ENCODE measurements around the gene TTN. TPM values are rescaled to one million over a fixed set of nuclear protein-coding genes. Genes with fewer than 3 reads are reported as not detected.

Gene TTN
- total and polyA plus RNA-seq, 10 of the 15 experiments (the other 5 are each of a cell fraction or from before 2014, with no cell fraction given), result 0.15 to 9.0 (median 1.8) TPM

DNA sequence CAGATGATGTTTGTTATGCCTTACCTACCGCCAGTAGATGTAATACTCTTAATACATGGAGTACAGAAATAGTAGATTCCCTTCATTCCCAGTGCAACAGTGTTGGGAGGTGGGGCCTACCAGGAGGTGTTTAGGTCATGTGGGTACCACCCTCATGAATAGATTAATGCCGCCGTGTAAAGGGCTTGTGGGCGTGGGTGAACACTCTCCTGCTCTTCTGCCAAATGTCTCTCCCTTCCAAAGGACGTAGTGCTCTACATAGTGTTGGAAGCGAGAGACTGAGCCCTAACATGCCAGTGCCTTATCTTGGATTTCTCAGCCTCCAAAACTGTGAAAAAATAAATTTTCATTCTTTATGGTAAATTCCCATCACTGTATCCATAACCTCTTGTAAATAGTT, 296.8 kb downstream of the TTN start:
- no peak overlapping the region for H3K9ac ChIP-seq (ENCODE audit: control insufficient read depth, insufficient read depth, low read length)
- ATAC-seq (no peak), DNase-seq (ENCODE audit: low read depth, low spot score) (no peak), FAIRE-seq (no peak)
- H2AFZ ChIP-seq (ENCODE audit: control insufficient read depth, low read depth, low read length), result no peak overlapping the region
- no peaks in the 10 kb centered on the region for H3K79me2 ChIP-seq (ENCODE audit: control insufficient read depth, insufficient read depth, low read length)
- no peak for TF ChIP-seq KLF5 (IDR thresholded peaks at IDR 0.05; ENCODE audit: partially characterized antibody)
- TF ChIP-seq GABPA (IDR thresholded peaks at IDR 0.05; ENCODE audit: low read depth), result no peak
- TF ChIP-seq, protein P1, sequence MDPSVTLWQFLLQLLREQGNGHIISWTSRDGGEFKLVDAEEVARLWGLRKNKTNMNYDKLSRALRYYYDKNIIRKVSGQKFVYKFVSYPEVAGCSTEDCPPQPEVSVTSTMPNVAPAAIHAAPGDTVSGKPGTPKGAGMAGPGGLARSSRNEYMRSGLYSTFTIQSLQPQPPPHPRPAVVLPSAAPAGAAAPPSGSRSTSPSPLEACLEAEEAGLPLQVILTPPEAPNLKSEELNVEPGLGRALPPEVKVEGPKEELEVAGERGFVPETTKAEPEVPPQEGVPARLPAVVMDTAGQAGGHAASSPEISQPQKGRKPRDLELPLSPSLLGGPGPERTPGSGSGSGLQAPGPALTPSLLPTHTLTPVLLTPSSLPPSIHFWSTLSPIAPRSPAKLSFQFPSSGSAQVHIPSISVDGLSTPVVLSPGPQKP (IDR thresholded peaks at IDR 0.05; ENCODE audit: low read depth, low read length), result no peak
- TF ChIP-seq CHD4 (IDR thresholded peaks at IDR 0.05), result no peak
- TF ChIP-seq NR2C2 (IDR thresholded peaks at IDR 0.05; ENCODE audit: borderline replicate concordance, control insufficient read depth, insufficient read length, low read depth), result no peak
- TF ChIP-seq POLR2A (IDR thresholded peaks at IDR 0.05; ENCODE audit: low read depth, low read length), result no peak
- TF ChIP-seq, protein P2, sequence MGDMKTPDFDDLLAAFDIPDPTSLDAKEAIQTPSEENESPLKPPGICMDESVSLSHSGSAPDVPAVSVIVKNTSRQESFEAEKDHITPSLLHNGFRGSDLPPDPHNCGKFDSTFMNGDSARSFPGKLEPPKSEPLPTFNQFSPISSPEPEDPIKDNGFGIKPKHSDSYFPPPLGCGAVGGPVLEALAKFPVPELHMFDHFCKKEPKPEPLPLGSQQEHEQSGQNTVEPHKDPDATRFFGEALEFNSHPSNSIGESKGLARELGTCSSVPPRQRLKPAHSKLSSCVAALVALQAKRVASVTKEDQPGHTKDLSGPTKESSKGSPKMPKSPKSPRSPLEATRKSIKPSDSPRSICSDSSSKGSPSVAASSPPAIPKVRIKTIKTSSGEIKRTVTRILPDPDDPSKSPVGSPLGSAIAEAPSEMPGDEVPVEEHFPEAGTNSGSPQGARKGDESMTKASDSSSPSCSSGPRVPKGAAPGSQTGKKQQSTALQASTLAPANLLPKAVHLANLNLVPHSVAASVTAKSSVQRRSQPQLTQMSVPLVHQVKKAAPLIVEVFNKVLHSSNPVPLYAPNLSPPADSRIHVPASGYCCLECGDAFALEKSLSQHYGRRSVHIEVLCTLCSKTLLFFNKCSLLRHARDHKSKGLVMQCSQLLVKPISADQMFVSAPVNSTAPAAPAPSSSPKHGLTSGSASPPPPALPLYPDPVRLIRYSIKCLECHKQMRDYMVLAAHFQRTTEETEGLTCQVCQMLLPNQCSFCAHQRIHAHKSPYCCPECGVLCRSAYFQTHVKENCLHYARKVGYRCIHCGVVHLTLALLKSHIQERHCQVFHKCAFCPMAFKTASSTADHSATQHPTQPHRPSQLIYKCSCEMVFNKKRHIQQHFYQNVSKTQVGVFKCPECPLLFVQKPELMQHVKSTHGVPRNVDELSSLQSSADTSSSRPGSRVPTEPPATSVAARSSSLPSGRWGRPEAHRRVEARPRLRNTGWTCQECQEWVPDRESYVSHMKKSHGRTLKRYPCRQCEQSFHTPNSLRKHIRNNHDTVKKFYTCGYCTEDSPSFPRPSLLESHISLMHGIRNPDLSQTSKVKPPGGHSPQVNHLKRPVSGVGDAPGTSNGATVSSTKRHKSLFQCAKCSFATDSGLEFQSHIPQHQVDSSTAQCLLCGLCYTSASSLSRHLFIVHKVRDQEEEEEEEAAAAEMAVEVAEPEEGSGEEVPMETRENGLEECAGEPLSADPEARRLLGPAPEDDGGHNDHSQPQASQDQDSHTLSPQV (IDR thresholded peaks at IDR 0.05), result no peak
- TF ChIP-seq SUZ12 (IDR thresholded peaks at IDR 0.05; ENCODE audit: unreplicated experiment), result no peak
- in situ Hi-C loops (cut with MboI), result no loop called here
- H4K20me1 ChIP-seq (ENCODE audit: control insufficient read depth, insufficient read depth), result no peaks in the 10 kb centered on the region
- WGBS (ENCODE audit: insufficient coverage, insufficient replicate concordance, low lambda C conversion rate, missing lambda C conversion rate), result 93% methylated on average over 6 of the region's 6 CpGs
- ChIA-PET POLR2A (no interaction called here), SMC1A (ENCODE audit: uncharacterized antibody, unreplicated experiment) (no interaction called here), RAD21 (ENCODE audit: unreplicated experiment) (no interaction called here), CTCF (no interaction called here)
- no peak overlapping the region for H3K4me2 ChIP-seq (ENCODE audit: control insufficient read depth, insufficient read depth)
- H3K4me1 ChIP-seq (ENCODE audit: control insufficient read depth, insufficient read depth, low read length), result no peaks in the 10 kb centered on the region
- H3K36me3 ChIP-seq (ENCODE audit: control insufficient read depth in 2 of 2, insufficient read depth in 2 of 2, low read length in 1 of 2), result no peaks in the 10 kb centered on the region; a peak in 1 of 4 replicates
- H3K4me3 ChIP-seq, result no peak overlapping the region
- H3K27ac ChIP-seq (ENCODE audit: control insufficient read depth, insufficient read depth), result no peak overlapping the region
- no peaks in the 10 kb centered on the region for H3K27me3 ChIP-seq (replicated peaks in 1 of 2; ENCODE audit: control insufficient read depth in 2 of 2, insufficient read depth in 2 of 2, low read length in 1 of 2)
- intact Hi-C loops (cut with micrococcal nuclease; ENCODE audit: unreplicated experiment), result no loop called here
- H3K9me3 ChIP-seq (replicated peaks; ENCODE audit: control insufficient read depth, insufficient read depth, low read length), result no peaks in the 10 kb centered on the region
- no TSS peak for BruUV-seq (replicated peaks)

All from GM12878 (cell line).